NCI-H2081 treated with DMSO at 0.1 percent for 48 hours (cell line): ENCODE data around the gene HBP1.
"Not testable (repeated sequence)": the region's sequence is repeated elsewhere in the genome, so short reads cannot be mapped to it uniquely, and the experiment has no call there.

ENCODE experiments used
- DNase-seq: peaks from one replicate; lab custom pipeline; 2025; lab: John Stamatoyannopoulos, UW

HBP1 gene

GRCh38 chr7:107154826-107155225 lies 14.0 kb upstream of the HBP1 start:
- no peak for DNase-seq

GRCh38 chr7:107155726-107156125 lies 13.1 kb upstream of the HBP1 start:
- DNase-seq, result not testable (repeated sequence)

DNA sequence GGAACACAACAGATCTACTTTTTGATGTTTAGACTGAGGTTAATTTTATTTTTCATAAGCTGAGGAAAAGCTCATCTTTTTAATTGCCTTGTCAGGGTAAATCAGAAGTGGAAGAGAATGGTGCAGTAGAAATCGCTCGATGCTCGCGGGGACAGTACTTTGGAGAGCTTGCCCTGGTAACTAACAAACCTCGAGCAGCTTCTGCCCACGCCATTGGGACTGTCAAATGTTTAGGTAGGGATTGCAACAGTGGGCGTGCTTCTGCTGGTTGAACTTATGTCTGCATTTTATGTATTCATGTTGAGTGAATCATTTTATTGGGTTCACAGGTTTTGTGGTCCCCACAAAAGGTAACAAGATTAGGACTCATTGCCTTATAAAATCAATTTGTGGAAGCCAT lies 11.7 kb upstream of the HBP1 start:
- DNase-seq, result no peak

- DNase-seq, result no peak
Observed at GRCh38 chr7:107158028-107158427, 10.8 kb upstream of the HBP1 start.

DNA sequence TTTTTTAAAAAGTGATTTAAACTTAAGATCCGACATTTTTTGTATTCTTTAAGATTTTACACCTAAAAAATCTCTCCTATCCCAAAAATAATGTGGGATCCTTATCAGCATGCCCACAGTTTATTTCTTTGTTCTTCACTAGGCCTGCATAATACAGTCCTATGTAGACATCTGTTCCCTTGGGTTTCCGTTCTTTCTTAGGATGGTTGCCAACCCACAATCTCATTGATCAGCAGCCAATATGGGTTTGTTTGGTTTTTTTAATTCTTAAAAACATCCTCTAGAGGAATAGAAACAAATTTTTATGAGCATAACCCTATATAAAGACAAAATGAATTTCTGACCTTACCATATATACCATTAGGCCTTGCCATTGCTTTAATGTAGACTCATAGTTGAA lies 8.4 kb upstream of the HBP1 start:
- DNase-seq, result no peak

GRCh38 chr7:107161415-107161814 lies 7.4 kb upstream of the HBP1 start:
- DNase-seq, result no peak

GRCh38 chr7:107162475-107162874 lies 6.3 kb upstream of the HBP1 start:
- no peak for DNase-seq

DNA sequence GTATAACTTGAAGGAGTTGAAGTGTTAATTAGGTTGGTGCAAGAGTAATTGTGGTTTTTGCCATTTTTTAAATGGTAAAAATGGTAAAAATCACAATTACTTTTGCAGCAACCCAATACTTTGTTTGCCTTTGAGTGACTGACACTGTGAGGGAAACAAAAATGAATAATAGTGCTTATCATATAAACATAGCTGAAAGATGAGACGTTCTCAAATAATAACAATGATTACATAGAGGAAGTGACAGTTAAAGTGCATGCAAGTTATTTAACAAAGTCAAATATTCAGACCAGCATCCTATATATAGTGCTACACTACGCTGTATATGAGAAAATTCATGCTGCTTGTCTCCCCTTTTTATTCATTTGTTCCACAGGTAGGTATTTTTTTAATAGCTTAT lies 4.7 kb upstream of the HBP1 start:
- DNase-seq, result no peak

GRCh38 chr7:107165341-107165740 lies 3.5 kb upstream of the HBP1 start:
- DNase-seq, result no peak

DNA sequence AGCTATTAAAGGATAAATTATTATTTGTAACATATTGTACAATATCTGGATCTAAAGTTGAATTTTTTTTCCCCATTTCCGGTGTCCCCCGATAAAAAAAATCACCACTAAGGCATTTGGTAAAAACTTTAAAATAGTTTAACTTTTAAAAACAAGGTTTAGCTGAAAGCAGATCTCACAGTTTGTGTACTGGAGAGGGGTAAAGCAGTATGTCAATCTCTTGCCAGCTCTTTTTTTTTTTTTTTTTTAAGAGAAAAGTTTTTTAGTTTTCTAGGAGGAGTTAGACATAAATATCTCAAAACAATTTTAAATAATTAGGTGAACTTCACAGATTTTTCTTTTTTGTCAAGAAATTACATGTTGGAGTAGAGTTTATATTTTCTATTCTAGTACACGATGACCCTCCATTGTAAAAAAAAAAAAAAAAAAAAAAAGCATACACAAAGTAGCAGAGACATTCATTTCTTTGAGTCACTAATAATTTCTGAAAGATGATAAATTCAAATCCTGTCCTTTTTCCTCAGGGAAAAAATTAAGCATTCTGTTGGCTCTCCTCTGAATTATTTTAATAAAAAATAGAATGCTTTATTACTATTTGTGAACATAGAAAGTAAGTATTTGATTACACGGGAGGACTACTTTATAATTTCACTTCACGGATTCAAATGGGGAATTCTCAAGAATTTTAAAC lies 1.9 kb upstream of the HBP1 start:
- no peak for DNase-seq

- no peak for DNase-seq
Observed at GRCh38 chr7:107167483-107168232, 1.1 kb upstream of the HBP1 start.

GRCh38 chr7:107169120-107170050 lies 582 bp downstream of the HBP1 start:
- peak; percentile 81 for DNase-seq

- DNase-seq, result no peak
Observed at GRCh38 chr7:107170051-107170915, 1.5 kb downstream of the HBP1 start.

GRCh38 chr7:107171496-107171895 lies 2.7 kb downstream of the HBP1 start:
- DNase-seq, result no peak

DNA sequence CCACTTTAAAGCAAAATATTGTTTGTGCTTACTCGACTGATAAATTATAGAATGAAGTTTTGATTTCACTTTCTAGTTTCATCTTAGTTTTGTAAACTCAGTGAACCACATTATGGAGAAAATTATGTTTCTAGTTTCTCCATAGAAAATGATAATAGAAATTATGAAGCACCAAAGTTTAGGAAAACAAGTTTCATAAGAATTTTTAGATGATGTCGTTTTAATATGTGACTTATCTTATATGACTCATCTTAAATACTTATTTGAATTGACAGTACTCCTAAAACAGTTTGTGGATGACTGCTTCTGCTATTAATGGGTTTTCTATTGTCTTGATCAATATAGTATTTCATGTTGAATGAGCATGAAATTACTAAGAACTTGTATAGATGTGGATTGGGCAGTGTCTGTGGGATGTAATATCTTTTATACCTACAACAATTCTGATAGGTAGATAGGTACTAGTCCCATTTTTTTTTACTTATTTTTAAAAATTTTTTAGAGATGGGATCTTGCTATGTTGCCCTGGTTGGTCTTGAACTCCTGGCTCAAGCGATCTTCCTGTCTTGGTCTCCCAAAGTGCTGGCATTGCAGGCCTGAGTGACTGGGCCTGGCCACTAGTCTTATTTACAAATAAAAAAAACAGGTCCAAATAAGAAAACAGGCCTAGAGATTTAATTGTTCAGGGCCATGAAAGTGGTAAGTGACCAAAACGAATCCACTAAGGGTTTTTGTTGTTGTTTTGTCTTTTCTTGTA lies 3.7 kb downstream of the HBP1 start:
- DNase-seq, result no peak

GRCh38 chr7:107173191-107173590 lies 4.4 kb downstream of the HBP1 start:
- no peak for DNase-seq

DNA sequence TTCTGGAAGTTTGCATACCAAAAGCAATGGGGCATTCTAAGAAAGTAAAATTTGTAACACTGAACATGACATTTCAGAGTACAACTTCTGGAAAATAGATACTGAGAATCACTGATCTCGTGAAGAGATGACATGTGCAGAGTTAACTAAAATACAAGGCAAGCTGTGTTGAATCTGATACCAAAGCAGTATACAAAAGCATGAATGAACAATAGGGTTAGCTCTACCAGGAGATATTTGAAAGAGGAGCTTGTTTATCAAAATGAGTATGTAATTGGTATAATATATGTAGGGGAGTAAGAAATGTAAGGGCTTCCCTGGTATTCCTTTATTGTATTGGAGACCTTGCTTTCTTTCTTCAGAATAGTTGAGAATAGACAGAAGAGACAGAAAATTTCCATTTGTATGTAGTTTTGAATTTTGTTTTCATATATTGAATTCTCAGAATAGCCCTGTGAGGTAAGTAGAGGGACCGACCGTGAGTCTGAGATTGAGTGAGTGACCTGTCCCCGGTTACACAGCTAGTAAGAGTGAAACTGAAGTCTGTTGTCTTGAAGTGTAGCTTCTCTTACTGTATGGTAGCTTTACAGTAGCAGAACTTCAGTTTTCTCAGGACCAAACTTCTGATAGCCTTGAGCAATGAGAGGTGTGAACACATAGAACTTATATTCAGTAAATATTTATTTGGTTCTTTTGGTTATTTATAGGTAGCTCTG lies 5.0 kb downstream of the HBP1 start:
- no peak for DNase-seq

DNA sequence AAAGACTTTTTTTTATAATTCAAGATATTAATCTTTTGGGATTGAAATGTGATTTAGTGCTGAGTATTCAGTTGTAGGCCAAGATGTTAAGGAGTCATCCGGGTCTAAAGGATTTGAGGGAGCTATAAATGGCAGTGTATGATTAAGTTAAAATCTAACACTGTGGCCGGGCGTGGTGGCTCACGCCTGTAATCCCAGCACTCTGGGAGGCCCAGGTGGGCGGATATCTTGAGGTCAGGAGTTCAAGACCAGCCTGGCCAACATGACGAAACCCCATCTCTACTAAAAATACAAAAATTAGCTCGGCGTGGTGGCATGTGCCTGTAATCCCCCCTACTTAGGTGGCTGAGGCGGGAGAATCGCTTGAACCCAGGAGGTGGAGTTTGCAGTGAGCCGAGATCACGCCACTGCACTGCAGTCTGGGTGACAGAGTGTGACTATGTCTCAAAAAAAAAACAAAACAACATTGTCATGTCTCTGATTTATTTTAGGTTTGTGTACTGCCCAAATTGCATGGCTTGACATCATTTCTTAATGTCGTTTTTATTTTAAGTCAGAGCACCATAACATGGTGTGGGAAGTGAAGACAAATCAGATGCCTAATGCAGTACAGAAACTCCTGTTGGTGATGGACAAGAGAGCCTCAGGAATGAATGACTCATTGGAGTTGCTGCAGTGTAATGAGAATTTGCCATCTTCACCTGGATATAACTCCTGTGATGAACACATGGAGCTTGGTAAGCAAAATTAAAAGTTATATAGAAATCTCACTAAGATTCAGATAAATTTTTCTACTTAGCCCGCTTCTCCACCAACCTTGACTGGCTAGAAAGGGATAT lies 10.7 kb downstream of the HBP1 start:
- no peak for DNase-seq

DNA sequence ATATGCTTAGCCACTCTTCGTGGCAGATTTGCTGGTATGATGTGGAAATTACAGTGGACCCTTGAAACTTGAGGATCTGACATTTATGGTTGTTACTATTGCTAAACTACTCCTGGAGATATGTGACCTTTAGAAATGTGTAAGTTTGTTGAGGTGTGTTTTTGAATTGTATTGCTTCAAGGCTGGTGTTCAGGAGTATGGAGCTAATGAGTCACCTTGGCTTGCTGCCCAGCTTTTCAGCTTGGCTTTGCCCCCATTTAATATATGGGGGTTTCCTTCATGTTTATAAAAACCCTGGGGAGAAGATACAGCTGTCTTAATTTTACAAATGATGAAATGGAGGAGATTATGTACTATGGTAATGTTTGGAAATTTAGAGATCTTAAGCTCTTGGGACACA lies 11.6 kb downstream of the HBP1 start:
- DNase-seq, result no peak
